Colonic mucosa (tissue), 4 donors: ENCODE measurements around the gene DLG4. TPM values are rescaled to one million over a fixed set of nuclear protein-coding genes. Genes with fewer than 3 reads are reported as not detected.
A peak's percentile ranks its signal among the peaks of the same experiment; 100 is the strongest.

ENCODE experiments used
- DNase-seq: peaks from one replicate; pipeline ENCODE4 v3.0.0-alpha.2; 2020
- H3K27ac ChIP-seq: fragments of 200-600 bp; one replicate; pipeline ENCODE4 v1.8.0; 2021
- H3K27me3 ChIP-seq: fragments of 200-600 bp; one replicate; pipeline ENCODE4 v1.8.0; 2021
- H3K36me3 ChIP-seq: fragments of 200-600 bp; one replicate; pipeline ENCODE4 v1.8.0; 2021
- H3K4me1 ChIP-seq: fragments of 200-600 bp; one replicate; pipeline ENCODE4 v1.8.0; 2021; ENCODE audit warnings: mild to moderate bottlenecking
- H3K4me3 ChIP-seq: fragments of 200-600 bp; one replicate; pipeline ENCODE4 v1.8.0; 2021
- H3K9ac ChIP-seq, 2 donors: one replicate each; pipeline ENCODE4 v1.7.0; 2013; ENCODE audit warnings: control low read depth in 2 of 2, low read depth in 2 of 2, low read length in 2 of 2
- H3K9me3 ChIP-seq: fragments of 200-600 bp; one replicate; pipeline ENCODE4 v1.8.0; 2021
- intact Hi-C: fragments of 100-400 bp; cut with DNase I; formaldehyde crosslinking; loops from one replicate; pipeline ENCODE4 v1.14.1; 2022
- total RNA-seq, 2 donors: library from RNA; stranded (reverse); fragmentation: NEBNext Ultra II Directional in 1 of 2; extraction: Animal tissue kit (Norgen Biotek cat#: 25700) in 1 of 2; gene quantifications; one replicate each; pipeline ENCODE4 v1.2.1, GENCODE V29; 2021
- TF ChIP-seq, protein P1 (sequence below): fragments of 200-600 bp; IDR thresholded peaks from one replicate; pipeline ENCODE4 v1.8.0; 2022; ENCODE audit warnings: antibody characterized with exemption, mild to moderate bottlenecking
- donor health status: healthy.
- donor health status: DM: no; HTN: no; CAD: no.
- donor health status: DM: no; HTN: no; CAD: no.

The DLG4 gene
- total RNA-seq, 2 donors from 2014 or later: 4.8 to 5.6 TPM

DNA sequence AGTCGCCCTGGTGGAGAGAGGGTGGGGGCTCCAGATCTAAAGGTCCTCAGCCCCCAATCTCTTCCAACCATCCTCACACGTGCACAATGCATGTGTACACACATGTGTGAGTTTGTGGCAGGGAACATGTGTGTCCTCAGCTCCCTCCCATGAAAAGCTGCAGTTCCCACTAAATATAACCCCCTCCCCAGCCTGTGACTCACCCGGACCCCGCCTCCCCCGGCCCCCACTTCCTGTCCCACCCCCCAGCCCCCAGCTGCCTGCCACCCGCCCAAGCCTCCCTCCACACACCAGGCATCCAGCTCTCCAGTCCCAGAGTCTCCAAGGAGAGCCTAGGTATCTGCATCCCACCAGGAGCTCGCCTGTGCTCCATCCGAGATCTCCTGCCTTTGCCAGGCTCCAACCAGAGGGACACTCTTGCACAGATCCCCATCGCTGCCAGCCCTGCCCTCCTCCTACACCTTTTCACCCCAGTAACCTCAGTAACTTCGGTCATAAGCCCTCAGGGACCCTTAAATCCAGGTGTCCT, 3.9 kb downstream of the DLG4 start:
- Histone ChIP-seq H3K4me3 (no peak overlapping the region), H3K9me3 (no peaks in the 10 kb centered on the region), H3K9ac (peak overlapping the region in 1 of 2 donors; percentile 44), H3K4me1 (peaks cover 3% of the 10 kb centered on the region), H3K27ac (no peak overlapping the region), H3K36me3 (no peaks in the 10 kb centered on the region), H3K27me3 (no peaks in the 10 kb centered on the region)
- TF ChIP-seq, protein P1, sequence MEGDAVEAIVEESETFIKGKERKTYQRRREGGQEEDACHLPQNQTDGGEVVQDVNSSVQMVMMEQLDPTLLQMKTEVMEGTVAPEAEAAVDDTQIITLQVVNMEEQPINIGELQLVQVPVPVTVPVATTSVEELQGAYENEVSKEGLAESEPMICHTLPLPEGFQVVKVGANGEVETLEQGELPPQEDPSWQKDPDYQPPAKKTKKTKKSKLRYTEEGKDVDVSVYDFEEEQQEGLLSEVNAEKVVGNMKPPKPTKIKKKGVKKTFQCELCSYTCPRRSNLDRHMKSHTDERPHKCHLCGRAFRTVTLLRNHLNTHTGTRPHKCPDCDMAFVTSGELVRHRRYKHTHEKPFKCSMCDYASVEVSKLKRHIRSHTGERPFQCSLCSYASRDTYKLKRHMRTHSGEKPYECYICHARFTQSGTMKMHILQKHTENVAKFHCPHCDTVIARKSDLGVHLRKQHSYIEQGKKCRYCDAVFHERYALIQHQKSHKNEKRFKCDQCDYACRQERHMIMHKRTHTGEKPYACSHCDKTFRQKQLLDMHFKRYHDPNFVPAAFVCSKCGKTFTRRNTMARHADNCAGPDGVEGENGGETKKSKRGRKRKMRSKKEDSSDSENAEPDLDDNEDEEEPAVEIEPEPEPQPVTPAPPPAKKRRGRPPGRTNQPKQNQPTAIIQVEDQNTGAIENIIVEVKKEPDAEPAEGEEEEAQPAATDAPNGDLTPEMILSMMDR: no peak
- DNase-seq: no peak
- intact Hi-C loops: no loop called here

DNA sequence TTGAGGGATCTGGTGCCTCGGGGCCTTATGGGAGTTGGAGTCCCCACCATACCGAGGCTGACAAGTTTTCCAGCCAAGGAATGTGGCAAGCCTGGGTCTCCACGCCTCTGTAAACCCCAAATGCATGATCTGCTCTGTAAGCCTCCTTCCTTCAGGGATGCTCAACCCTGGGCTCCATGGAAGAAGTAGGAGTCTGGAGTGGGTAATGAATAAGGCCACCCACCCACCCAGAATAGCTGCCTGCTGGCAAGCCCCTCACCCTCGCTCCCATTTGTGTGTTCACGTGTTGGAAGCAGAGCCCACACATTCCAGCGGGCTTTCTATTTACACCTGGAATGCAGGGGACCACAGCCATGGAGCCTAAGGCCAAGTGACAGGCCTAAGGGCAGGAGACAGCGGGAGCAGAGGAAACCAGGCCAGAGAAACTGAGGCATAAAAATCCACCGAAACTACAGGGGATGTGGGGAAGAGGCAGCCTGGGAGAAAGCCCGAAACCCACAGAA, 4.4 kb downstream of the DLG4 start:
- H3K4me1 ChIP-seq: no peaks in the 10 kb centered on the region
- intact Hi-C loops: no loop called here
- H3K36me3 ChIP-seq: no peaks in the 10 kb centered on the region
- no peak overlapping the region for H3K27ac ChIP-seq
- H3K27me3 ChIP-seq: no peaks in the 10 kb centered on the region
- no peak overlapping the region for H3K4me3 ChIP-seq
- no peak for DNase-seq
- TF ChIP-seq, protein P1: no peak
- H3K9ac ChIP-seq: peak overlapping the region in 1 of 2 donors; percentile 62
- H3K9me3 ChIP-seq: no peaks in the 10 kb centered on the region

DNA sequence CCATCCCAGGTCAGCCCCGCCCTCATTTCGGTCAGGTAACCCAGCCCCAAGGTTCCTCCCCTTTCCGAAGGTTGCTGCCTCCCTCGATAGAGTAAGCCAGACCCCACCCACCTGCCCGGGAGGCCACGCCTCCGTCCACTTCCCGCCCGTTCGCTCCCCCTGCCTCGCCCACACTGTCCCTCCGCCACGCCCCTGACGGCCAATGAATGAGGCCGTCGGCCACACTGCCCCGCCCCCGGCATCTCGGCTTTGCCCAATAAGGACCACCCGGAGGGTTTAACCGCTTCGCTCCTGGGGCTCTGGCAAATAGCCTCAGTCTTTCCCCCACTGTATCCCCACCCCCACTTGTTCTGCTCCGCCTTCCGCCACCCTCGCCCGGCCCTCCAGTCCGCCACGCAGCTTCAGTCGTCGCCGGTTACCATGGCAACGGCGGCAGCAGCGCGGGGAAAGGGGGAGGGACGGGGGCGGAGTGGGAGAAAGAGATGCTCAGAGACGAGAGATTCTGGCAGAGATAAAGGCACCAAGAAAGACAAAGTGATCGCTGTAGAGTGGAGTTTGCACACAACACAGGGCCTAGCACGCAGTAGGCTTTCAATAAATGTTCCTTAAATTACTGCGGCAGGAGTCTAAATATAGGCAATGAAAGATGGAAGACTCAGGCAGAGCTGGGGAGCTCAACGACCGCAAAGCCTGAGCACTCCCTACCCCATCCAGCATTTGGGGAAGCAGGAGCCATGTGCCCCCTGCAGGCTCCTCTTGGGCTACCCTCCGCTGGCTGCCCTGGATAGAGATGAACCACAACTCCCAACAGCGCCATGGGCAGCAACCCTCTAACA, 5.1 kb downstream of the DLG4 start:
- H3K27me3 ChIP-seq: no peaks in the 10 kb centered on the region
- H3K9ac ChIP-seq: peak overlapping the region; percentile 45 to 62
- TF ChIP-seq, protein P1: no peak
- no peaks in the 10 kb centered on the region for H3K36me3 ChIP-seq
- peak overlapping the region; percentile 40 for H3K4me3 ChIP-seq
- peak overlapping the region; percentile 63 for H3K27ac ChIP-seq
- intact Hi-C loops: no loop called here
- no peaks in the 10 kb centered on the region for H3K9me3 ChIP-seq
- peak; percentile 99 for DNase-seq
- no peaks in the 10 kb centered on the region for H3K4me1 ChIP-seq

DNA sequence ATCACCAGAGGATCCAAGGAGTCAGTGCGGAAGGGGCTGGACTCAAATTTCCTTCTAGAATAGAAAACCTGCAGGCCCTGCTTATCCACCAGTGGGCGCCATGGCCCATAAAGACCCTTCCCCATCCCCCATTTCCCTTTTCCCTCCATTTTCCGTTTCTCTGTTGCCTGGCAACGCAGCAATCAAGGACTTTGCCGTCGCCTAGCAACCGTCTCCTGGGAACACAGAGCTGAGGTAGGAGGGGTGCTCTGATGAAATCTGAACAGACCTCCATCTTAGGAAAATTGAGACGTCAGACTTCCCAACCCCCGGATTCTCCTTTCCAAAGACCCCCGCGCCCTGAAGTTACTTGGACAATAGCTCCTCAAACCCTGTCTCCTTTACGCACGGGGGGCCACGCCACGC, 5.7 kb downstream of the DLG4 start:
- TF ChIP-seq, protein P1: peak; percentile 16

DNA sequence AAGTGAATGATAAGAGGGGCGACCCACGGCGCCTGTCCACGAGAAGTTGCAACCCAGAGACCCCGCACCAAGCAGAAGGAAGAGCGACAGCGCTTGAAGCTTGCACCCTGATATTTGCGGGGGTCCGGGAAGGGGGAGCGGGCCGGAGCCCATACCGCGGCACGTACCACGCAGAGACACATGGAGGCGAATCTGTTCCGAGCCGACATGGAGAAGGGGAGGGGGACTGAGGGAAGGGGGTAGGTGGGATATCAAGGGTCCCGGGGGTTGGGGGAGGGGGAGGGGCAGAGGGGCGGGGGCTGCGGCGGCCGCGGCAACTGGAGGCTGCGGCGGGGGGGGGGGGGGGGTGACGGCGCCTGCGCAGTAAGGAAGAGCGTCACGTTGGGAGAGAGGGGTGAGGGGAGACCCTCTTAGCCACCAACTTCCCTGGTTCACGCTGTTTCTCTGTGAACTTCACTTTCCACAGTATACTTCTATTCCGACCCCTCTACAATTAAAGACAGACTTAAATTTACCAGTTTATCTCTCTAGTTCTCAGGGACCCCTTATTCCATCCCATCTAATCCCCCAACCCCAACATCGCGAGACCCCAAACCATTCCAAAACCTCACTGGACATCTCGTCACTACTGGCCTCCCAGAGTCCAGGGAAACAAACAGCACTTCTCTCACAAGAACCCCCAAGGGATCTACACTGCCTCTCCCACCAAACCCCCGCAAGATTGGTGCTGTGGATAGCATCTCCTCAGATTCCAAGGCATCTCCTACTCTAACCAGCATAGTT, 8.0 kb downstream of the DLG4 start:
- intact Hi-C loops: no loop called here
- no peaks in the 10 kb centered on the region for H3K4me1 ChIP-seq
- H3K4me3 ChIP-seq: no peak overlapping the region
- no peaks in the 10 kb centered on the region for H3K27me3 ChIP-seq
- no peak overlapping the region for H3K9ac ChIP-seq
- DNase-seq: no peak
- H3K9me3 ChIP-seq: no peaks in the 10 kb centered on the region
- TF ChIP-seq, protein P1: no peak
- no peaks in the 10 kb centered on the region for H3K36me3 ChIP-seq
- H3K27ac ChIP-seq: no peak overlapping the region

More for the DNA sequence above, 5.7 kb downstream of the DLG4 start:
- Histone ChIP-seq H3K4me1 (no peaks in the 10 kb centered on the region), H3K9me3 (no peaks in the 10 kb centered on the region), H3K9ac (no peak overlapping the region), H3K36me3 (no peaks in the 10 kb centered on the region), H3K4me3 (peak overlapping the region; percentile 40), H3K27ac (peak overlapping the region; percentile 63), H3K27me3 (no peaks in the 10 kb centered on the region)
- no peak for DNase-seq
- intact Hi-C loops: no loop called here
